Islet of Langerhans (tissue), 1 donor: ENCODE data around the gene PLCE1.

Experiments used
- FAIRE-seq: peaks from one replicate; lab custom pipeline; 2011; peaks lifted over from hg19 to GRCh38; lab: Jason Lieb, UNC

The PLCE1 gene

DNA sequence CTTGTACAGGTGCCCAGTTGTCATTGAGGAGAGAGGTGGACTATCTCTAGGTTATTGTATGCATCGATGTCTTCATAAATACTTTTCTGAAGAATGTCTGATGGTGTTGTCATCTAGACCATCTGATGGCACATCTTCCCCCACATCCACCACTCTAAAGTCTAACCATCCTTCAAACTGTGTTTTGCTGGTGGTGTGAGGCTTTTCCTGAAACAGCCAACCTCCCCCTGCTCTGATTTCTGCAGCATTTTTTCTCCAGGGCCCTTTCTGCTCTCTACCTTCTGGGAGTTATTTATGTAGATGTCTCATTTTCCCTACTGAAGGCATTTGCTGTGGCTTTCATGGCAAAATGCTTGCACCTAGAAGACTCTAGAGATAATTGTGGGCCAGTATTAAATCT is 1.5 kb downstream of the PLCE1 start:
- FAIRE-seq: no peak

DNA sequence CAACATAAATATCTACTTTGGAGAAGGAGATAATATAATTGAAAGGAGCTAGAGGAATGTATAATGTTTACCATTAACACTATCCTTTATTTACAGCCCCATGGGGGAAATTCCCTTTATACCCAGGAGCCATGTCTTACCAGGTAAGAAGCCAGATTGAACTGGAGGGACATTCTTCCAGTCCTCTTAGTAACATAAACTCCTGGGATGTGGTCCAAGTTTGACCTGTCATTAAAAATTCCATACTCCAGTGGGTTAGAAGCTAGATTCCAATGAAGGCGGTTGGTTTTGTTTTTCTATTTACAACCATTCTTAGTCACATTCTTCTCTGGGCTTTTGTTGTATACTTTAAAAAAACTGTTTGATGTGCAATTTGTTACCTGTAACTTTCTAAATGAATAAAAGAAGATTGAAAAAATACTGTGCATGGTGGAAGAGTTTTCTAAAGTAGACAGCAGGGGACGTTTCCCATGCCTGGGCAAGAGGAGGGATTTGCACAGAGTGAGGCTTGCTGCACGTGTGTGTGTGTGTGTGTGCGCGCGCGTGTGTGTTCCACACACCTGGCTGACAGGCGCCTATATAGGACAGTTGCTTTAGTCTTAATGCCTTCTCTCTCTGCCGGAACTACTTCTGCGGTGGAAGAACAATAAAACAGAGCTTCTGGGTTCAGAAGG is 2.0 kb downstream of the PLCE1 start:
- FAIRE-seq: no peak

DNA sequence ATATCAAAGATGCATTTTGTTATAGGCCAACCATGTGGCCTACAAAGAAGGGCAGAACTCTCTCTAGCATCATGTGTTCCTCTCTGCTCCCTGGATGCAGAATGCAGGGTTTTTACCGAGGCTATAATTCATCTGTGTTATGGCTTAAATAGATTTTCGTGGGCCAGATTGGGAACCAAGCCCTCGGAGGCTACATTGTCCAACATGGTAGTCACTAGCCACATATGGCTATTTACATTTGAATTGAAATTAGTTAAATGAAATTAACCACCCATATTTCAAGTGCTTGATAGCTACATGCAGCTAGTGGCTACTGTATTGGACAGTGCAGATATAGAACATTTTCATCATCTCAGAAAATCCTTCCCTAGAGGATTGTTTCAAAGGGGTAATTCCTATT is 2.8 kb downstream of the PLCE1 start:
- FAIRE-seq: no peak

DNA sequence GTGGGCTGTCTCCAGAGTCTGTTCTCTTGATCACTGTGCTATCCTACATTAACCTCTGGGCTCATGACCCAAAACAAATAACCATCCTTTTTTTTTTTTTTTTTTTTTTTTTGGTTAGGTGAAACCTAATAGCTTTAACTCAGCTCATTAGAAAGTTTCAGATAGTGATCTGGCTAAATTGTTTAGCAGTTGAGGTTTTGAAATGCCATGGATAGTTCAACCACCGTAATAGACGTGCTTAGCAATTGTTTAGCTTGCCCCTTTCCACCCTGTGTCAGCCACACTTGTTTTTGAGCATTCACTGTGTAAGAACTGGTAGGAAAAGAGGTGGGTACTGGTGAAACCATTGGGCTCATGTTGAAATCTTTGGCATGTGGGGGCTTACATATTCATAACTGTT is 3.8 kb downstream of the PLCE1 start:
- FAIRE-seq: no peak

DNA sequence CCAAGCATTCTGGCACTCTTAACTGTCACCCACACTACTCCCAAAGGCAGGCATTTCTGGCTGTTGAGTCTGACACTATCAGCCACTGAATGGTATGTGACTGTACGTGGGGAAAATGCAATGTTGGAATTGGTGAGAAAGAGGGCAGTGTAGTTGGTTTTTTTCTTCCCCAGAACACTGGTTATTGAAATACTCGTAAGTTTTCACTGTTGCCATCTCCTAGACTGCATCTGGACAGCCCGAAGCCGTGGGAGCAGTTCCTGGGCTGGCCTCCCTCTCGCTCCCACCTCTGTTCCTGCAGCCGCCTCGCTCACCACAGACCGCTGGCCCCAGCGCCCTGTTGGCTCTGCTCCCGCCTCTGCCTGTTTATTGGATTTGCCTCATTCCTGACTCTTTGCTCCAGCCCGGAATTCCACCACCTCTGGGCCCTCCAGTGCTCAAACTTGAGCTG is 5.7 kb downstream of the PLCE1 start:
- no peak for FAIRE-seq

DNA sequence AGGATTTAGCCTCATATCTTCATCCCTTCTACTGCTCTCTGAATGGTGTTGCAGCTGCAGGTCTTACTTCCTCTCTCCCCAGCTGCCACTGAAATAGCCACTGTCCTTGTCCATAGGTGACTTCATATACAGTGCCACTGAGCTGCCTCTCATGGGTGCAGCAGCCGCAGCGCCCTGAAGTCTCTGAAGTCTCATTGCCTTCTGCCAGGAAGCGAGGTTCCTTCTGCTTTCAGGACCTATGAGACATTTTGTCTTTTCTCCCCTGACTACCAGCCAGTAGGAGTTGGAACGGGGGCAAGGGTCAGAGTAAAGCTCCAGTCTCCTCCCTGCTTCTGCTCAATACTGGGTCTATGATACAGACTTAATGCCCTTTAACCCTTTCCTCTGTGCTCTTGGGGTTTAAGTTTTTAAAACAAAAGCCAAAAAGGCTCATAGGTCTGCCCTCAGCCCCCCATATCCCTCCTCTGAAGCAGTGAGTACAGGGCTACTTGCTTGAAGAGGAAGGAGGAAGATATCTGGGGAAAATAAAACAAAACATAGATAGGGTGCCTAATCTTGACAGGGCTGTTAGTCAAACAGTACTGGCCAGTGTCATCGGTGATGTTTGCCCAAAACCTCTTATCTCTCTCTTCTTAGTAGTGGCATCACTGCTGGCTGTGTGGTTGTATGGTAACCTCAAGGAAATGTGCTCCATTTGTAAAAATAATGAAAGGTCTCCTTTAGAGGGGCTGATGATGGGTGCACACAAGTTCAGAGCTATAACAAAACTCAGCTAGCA is 7.1 kb downstream of the PLCE1 start:
- FAIRE-seq: no peak

DNA sequence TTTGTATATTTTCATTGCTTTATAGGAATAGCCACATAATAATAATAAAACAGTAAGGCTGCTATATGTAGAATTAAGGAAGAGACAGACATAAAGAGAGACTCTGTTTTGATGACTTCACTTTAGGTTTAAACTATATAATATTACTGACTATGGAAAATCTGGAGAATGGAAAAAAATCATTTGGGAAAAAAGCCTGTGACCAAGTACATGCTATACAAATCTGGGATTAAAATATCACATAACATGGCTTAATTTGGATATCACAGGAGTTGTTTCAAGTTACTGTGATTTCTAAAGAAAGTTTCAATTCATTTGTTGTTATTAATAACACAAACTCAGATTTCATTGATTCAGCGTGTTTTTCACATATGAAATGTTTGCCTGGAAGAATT is 7.7 kb downstream of the PLCE1 start:
- FAIRE-seq: no peak

DNA sequence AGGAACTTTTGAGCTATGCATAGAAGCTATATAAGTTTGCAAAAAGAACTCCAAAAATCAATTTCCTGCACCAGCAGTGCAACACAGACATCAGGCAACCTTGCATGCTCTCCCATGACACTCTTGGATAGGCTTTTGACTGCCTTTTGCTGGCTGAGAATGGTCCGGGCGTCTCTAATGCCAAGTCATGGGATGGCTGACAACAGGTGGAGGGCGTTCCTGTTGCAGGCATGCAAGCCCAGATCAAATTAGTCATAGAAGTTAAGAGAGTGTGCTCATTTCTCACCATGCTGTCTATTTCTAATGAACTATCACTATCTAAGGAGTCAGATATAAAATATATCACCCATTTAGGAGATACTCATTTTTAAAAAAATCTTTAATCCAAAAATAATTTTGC is 8.4 kb downstream of the PLCE1 start:
- no peak for FAIRE-seq

DNA sequence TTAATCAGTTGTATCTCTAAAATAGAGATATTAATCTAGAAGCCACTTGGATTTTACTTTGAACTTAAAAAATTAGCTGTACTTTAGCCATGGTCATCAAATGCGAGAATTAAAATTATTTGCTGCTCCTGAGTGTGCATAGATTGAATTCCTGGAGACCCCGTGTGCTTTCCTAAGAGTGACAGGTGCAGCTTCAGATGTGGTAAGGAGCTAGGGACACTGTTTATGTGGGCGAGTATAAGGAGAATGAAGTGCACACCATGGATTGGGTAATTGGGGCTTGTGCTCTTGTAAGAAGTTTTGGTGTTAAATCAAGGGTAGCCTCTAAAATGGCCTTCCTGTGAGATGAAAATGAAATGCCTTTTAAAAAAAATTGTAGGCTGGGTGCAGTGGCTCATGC is 9.8 kb downstream of the PLCE1 start:
- FAIRE-seq: no peak

DNA sequence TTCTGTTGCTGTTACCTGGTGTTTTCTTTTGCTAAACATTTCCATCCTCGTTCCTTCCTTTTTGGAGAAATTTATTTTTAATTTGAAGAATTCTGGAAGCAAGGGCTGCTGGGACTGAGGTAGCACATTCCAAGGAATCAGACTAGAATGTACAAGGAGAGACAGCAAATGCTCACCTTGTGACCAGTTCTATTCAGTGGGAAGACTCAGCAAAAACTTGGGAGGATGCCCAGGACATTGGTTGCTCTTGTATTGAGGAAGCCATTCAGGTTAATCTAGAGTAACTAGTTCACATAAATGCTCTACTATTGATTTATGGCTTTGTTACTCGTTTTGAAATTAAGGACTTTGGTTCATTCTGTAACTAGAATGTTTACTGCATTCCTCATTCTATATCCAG is 11.3 kb downstream of the PLCE1 start:
- no peak for FAIRE-seq

DNA sequence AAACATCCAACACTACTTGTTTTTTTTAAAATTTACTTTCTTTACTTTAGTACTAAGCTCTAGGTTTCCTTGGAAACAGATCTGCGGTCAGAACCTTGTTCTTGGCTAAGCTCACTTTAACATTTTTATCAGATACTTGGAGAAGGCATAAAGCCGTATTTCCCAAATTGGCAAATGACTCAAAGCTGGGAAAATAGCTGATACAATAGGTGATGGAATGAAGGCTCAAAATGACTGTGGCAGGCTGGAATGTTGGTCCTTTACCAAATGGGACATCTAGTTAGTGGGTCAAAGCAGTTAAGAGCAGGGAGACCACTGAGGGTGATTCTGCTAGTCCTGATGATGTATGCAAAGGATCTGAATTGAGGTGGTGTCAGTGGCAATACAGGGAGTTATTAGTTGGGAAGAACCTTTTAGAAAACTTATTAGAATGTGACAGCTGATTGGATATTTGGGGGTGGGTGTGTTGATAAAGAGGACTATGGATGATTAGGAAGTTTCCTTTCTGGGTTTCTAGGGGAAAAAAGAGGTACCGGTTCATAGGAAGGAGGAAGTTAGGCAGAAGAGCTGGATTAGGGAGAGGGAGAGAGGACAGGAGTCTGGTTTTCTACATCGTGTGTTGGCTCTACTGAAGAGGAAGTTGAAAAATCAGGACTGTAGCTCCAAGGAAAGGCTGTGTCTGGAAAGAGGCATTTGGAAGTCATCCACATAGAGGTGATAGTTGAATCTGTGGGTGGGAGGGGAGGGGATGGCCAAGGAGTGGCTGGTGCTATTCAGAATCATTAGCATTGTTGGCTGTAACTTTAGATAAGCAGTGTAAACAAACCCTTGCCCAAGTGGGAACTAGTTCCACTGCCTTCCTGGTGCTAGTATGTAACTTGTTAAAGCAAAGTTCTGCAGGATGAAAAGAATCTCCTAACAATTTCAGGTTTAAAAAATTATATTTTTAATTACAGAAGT is 13.1 kb downstream of the PLCE1 start:
- no peak for FAIRE-seq

DNA sequence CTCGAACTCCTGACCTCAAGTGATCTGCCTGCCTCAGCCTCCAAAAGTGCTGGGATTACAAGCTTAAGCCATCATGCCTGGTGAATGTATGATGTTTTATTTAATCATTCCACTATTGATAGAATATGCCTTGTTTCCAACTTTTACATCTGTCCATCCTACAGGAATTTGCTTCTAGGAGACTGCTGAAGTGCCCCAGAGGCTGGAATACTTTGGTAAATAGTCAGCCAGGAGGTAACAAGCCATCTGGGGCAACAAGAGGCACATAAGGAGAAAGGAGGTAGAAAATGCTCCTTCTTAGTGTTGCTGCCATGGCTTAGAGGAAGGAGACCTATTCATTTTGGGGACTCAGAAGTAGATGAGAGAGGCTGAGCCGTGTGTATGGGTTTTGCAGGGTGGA is 14.8 kb downstream of the PLCE1 start:
- no peak for FAIRE-seq

DNA sequence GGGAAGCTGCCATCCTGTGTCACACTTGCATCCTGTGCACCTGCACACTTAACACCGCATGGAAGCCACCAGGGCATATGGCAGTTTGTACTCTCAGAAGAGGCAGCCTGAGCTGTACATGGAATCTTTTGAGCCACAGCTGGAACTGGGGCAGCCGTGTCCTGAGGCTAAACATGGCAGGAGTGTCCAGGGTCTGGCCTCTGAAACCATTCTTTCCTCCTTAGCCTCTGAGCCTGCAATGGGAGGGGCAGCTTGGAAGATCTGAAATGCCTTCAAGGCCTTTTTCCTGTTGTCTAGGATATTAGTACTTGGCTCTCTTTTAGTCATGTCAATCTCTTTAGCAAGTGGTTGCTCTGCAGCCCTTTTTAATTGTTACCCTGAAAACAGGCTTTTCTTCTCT is 16.4 kb downstream of the PLCE1 start:
- FAIRE-seq: no peak

DNA sequence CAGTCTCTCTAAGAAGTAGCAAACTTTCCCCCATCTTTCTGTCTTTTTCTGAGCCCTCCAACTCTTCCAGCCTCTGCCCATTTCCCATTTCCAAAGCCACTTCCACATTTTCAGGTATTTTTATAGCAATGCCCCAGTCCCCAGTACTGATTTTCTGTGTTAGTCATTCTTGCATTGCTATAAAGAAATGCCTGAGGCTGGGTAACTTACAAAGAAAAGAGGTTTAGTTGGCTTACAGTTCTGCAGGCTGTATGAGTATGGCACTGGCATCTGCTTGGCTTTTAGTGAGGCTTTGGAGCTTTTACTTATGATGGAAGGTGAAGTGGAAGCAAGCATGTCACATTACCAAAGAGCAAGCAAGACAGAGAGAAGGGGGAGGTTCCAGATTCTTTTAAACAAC is 17.2 kb downstream of the PLCE1 start:
- no peak for FAIRE-seq

DNA sequence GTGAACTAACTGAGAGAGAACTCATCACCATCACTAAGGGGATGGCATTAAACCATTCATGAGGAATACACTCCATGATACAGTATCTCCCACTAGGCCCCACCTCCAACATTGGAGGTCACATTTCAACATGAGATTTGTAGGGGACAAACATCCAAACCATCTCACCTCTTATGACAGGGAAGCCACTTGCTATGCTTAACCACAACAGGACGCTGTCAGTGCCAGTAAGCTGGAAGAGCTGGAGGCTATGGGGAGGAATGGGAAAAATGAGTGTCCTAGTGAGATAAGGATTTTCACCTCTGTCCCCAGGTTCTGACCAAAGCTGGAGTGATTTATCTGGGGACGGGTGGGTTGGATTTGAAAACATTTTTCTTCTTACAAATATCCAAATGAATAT is 17.6 kb downstream of the PLCE1 start:
- no peak for FAIRE-seq

DNA sequence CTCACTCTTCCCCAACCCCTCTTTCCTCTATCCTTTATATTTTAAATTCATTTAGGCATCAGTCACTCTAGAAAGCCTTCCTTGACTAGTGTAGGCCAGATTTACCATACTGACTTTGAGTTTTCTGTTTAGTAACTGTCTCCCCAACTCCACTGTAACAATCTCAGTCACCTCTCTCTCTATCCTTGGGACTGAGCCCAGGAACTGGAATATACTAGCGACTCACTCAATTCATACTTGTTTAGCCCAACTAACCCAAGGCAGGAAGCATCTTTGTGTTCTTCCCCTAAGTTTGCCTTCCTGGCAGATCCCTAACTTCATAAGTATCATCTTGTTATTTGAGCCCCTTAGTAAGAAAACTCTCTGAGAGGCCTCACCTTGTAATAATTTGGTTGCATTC is 19.1 kb downstream of the PLCE1 start:
- FAIRE-seq: no peak

DNA sequence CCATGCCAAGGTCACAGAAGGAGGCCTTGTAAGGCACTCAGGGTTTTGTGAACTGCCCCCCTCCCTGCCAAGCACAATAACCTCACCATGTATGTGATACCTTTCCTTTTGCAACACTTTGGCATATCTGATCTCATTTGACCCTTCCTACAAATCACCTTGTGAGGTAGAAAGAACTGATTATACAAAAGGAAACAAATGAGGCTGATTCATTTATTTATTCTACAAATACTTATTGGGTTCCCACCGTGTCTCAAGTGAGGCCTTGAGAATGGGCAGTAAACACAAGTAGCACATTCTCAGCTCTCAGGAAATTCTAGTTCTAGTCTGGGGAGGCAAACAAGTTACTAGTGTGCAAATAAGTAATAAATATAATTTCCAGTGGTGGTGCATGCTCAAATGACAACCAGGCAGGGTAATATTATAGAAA is 19.6 kb downstream of the PLCE1 start:
- FAIRE-seq: no peak

DNA sequence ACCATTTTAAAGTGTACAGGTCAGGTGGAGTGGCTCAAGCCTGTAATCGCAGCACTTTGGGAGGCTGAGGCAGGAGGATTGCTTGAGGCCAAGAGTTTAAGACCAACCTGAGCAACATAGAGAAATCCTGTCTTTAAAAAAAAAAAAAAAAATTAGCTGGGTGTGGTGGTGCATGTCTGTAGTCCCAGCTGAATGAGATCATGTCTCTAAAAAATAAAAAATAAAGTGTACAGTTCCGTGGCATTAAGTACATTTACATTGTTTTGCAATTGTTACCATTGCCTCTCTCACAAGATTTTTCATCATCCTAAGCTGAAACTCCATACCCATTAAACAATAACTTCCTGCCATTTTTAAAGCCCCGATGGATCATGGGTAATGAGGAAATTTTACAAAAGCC is 20.6 kb downstream of the PLCE1 start:
- no peak for FAIRE-seq

DNA sequence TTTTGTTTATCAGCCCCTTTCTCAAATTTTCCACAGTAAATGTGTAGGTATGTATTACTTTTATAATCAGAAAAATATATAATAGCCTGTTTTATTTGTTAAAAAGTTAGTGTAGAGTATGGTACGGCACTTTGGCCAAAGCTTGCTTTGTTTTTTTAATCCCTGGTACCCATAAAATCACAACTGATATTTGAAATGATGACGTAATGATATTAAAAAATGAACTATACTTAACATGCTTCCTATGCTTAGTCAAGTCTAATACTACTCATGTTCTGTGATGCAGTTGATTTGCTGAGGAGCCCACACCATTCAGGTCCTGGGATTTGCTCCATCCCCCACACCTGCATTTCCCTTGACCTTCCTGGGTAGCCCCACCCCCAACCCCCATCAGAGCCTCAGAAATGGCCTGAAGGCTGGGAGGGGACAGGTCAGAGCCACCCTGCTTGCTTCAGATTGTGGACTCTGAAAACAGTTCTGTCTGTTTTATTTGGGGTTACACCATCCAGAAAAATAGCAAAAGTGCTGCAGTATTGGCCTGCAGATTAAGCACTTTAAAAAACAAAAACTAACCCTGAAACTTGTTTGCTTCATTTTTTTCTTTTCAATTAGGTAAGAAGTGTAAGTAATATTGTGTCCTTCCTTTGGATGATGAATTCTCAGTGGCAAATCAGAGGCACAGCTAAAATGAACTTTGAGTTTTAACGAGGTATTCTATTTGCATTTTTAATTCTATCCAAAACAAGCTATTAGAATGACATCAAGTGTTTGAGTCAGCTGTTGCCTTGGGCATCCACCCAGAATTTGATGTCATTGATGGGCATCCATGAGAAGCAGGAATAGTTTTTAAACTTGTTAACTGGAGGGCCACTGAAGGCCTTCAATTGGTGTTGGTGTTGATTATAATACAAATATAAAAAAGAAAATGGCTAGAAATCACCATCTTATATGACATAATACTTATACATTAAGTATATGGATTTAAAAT is 23.3 kb downstream of the PLCE1 start:
- FAIRE-seq: peak; percentile 41

DNA sequence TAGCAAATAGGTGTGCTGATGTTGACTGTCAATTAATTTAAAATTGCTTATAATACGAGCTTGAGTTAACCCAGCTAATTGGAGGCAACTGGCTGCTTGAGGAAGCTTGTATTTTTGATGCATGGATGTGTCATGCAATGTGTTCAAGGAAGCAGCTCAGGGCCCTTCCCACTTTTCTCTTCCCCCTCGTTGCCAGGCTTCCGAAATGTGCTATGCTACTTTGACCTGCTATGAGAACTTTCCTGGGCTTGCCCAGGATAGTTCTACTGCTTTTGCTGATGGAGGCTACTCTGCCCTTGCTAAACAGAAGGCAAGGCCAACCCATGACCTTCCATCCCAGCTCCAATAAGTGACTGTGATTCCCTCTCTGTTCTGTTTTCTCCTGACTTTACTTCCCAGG is 24.4 kb downstream of the PLCE1 start:
- no peak for FAIRE-seq

DNA sequence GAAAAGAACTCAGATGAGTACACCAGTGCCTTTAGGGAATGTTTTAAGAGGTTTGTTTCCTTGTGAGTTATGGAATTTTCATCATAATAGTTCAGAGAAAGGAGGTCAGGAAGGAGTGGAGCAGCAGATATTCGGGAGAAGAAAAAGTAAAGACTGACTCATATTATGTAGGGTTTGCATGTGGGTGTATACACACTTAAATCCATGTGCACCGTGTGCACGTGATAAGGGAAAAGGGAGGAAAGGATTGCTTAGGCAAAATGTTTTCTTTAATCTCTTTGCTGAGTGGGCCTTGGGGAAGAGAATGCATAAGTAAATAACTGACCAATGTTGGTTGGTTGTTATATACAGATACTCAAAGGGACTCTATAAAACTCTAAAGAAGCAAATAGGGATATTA is 30.2 kb downstream of the PLCE1 start:
- no peak for FAIRE-seq

DNA sequence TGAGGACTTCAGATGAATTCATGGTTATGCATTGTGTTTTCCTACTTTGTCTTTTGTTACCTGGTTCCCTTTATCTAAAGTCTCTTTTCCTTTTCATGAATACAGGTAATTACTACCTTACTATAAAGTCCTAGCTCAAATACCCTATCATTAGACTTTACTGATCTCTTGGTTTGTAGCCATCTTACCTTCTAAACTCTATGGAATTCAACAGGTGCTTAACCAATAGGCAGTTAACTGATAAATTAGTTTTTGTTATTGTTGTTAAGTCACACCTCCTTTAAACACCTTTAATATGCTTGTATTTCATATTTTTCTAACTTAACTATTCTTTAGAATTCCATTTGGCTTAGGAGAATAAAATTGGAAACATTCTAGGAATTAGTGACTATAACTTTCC is 30.7 kb downstream of the PLCE1 start:
- no peak for FAIRE-seq
